ENCODE results near the gene PHLPP1. TPM values are rescaled to one million over a fixed set of nuclear protein-coding genes. Genes with fewer than 3 reads are reported as not detected.

PHLPP1 gene
- total RNA-seq, 1 experiment from 2014 or later, result 7.9 TPM

- no peak for DNase-seq (ENCODE audit: low spot score)
Measured at GRCh38 chr18:62810682-62811081, 95.3 kb downstream of the PHLPP1 start.

- DNase-seq (ENCODE audit: low spot score), result no peak
Measured at GRCh38 chr18:62811674-62812073, 96.3 kb downstream of the PHLPP1 start.

- no peak for DNase-seq (ENCODE audit: low spot score)
Measured at GRCh38 chr18:62812242-62812641, 96.9 kb downstream of the PHLPP1 start.

GRCh38 chr18:62812876-62813275 is 97.5 kb downstream of the PHLPP1 start:
- no peak for DNase-seq (ENCODE audit: low spot score)

GRCh38 chr18:62814132-62814759 is 98.9 kb downstream of the PHLPP1 start:
- DNase-seq (ENCODE audit: low spot score), result no peak

GRCh38 chr18:62825382-62825781 is 110.0 kb downstream of the PHLPP1 start:
- DNase-seq (ENCODE audit: low spot score), result no peak

GRCh38 chr18:62827397-62827796 is 112.1 kb downstream of the PHLPP1 start:
- DNase-seq (ENCODE audit: low spot score), result no peak

- DNase-seq (ENCODE audit: low spot score), result no peak
Measured at GRCh38 chr18:62828091-62828640, 112.8 kb downstream of the PHLPP1 start.

GRCh38 chr18:62828852-62829251 is 113.5 kb downstream of the PHLPP1 start:
- no peak for DNase-seq (ENCODE audit: low spot score)

- no peak for DNase-seq (ENCODE audit: low spot score)
Measured at GRCh38 chr18:62829936-62830335, 114.6 kb downstream of the PHLPP1 start.

- DNase-seq (ENCODE audit: low spot score), result no peak
Measured at GRCh38 chr18:62832282-62832681, 116.9 kb downstream of the PHLPP1 start.

GRCh38 chr18:62833494-62833893 is 118.2 kb downstream of the PHLPP1 start:
- no peak for DNase-seq (ENCODE audit: low spot score)

GRCh38 chr18:62834715-62835114 is 119.4 kb downstream of the PHLPP1 start:
- no peak for DNase-seq (ENCODE audit: low spot score)

GRCh38 chr18:62837011-62837410 is 121.7 kb downstream of the PHLPP1 start:
- no peak for DNase-seq (ENCODE audit: low spot score)

- DNase-seq (ENCODE audit: low spot score), result no peak
Measured at GRCh38 chr18:62838475-62839098, 123.2 kb downstream of the PHLPP1 start.

- no peak for DNase-seq (ENCODE audit: low spot score)
Measured at GRCh38 chr18:62839874-62840713, 124.8 kb downstream of the PHLPP1 start.

GRCh38 chr18:62841405-62841804 is 126.1 kb downstream of the PHLPP1 start:
- DNase-seq (ENCODE audit: low spot score), result no peak

GRCh38 chr18:62842898-62843297 is 127.6 kb downstream of the PHLPP1 start:
- no peak for DNase-seq (ENCODE audit: low spot score)

GRCh38 chr18:62844850-62845643 is 129.7 kb downstream of the PHLPP1 start:
- DNase-seq (ENCODE audit: low spot score), result no peak

GRCh38 chr18:62846313-62846712 is 131.0 kb downstream of the PHLPP1 start:
- no peak for DNase-seq (ENCODE audit: low spot score)

- no peak for DNase-seq (ENCODE audit: low spot score)
Measured at GRCh38 chr18:62847081-62847480, 131.7 kb downstream of the PHLPP1 start.

GRCh38 chr18:62848946-62849345 is 133.6 kb downstream of the PHLPP1 start:
- DNase-seq (ENCODE audit: low spot score), result no peak
